Measurements from ENCODE around the gene WNT9A.

WNT9A gene

GRCh38 chr1:227926216-227926791 is 21.4 kb downstream of the WNT9A start:
- no peak for FAIRE-seq
- no peak for DNase-seq (ENCODE audit: insufficient read length, low spot score)

GRCh38 chr1:227925582-227926198 is 22.0 kb downstream of the WNT9A start:
- DNase-seq (ENCODE audit: insufficient read length, low spot score) (no peak), FAIRE-seq (no peak)

- DNase-seq (ENCODE audit: insufficient read length, low spot score) = no peak
- FAIRE-seq = no peak
Observed at GRCh38 chr1:227924833-227925574, 22.7 kb downstream of the WNT9A start.

GRCh38 chr1:227924168-227924832 is 23.4 kb downstream of the WNT9A start:
- FAIRE-seq = no peak
- DNase-seq (ENCODE audit: insufficient read length, low spot score) = no peak

GRCh38 chr1:227923353-227924167 is 24.2 kb downstream of the WNT9A start:
- FAIRE-seq = no peak
- DNase-seq (ENCODE audit: insufficient read length, low spot score) = no peak

- no peak for DNase-seq (ENCODE audit: insufficient read length, low spot score)
- no peak for FAIRE-seq
Observed at GRCh38 chr1:227922501-227923352, 25.0 kb downstream of the WNT9A start.

GRCh38 chr1:227921461-227922185 is 26.1 kb downstream of the WNT9A start:
- no peak for DNase-seq (ENCODE audit: insufficient read length, low spot score)
- no peak for FAIRE-seq

- FAIRE-seq = no peak
- DNase-seq (ENCODE audit: insufficient read length, low spot score) = no peak
Observed at GRCh38 chr1:227920896-227921295, 26.8 kb downstream of the WNT9A start.

- no peak for DNase-seq (ENCODE audit: insufficient read length, low spot score)
- FAIRE-seq = no peak
Observed at GRCh38 chr1:227920426-227920825, 27.3 kb downstream of the WNT9A start.

GRCh38 chr1:227919906-227920305 is 27.8 kb downstream of the WNT9A start:
- no peak for DNase-seq (ENCODE audit: insufficient read length, low spot score)
- no peak for FAIRE-seq

GRCh38 chr1:227918736-227919135 is 29.0 kb downstream of the WNT9A start:
- DNase-seq (ENCODE audit: insufficient read length, low spot score) (no peak), FAIRE-seq (no peak)

- FAIRE-seq = no peak
- DNase-seq (ENCODE audit: insufficient read length, low spot score) = no peak
Observed at GRCh38 chr1:227918083-227918700, 29.5 kb downstream of the WNT9A start.

- FAIRE-seq (no peak), DNase-seq (ENCODE audit: insufficient read length, low spot score) (no peak)
Observed at GRCh38 chr1:227917081-227917950, 30.4 kb downstream of the WNT9A start.

GRCh38 chr1:227916655-227917054 is 31.1 kb downstream of the WNT9A start:
- FAIRE-seq = no peak

GRCh38 chr1:227915564-227916553 is 31.9 kb downstream of the WNT9A start:
- no peak for DNase-seq (ENCODE audit: insufficient read length, low spot score)
- no peak for FAIRE-seq

More at GRCh38 chr1:227916655-227917054, 31.1 kb downstream of the WNT9A start:
- no peak for DNase-seq (ENCODE audit: insufficient read length, low spot score)

GRCh38 chr1:227914801-227915563 is 32.8 kb downstream of the WNT9A start:
- no peak for DNase-seq (ENCODE audit: insufficient read length, low spot score)
- no peak for FAIRE-seq
